ENCODE data around the gene CFTR.

Gene CFTR

GRCh38 chr7:117685795-117686194 is 206.0 kb downstream of the CFTR start:
- Histone ChIP-seq H3K9me3 (replicated peaks; ENCODE audit: insufficient read depth, low read length) (no peaks in the 10 kb centered on the region), H4K20me1 (ENCODE audit: insufficient read depth, low read length) (no peaks in the 10 kb centered on the region), H3F3A (ENCODE audit: insufficient read depth, low read length) (no peaks in the 10 kb centered on the region), H3K4me3 (ENCODE audit: low read length) (no peak overlapping the region), H3K4me1 (ENCODE audit: low read length) (no peaks in the 10 kb centered on the region), H3K4me2 (ENCODE audit: low read depth, low read length) (no peak overlapping the region), H3K27ac (ENCODE audit: low read length) (no peak overlapping the region), H3K27me3 (replicated peaks; ENCODE audit: insufficient read depth, low read length) (no peaks in the 10 kb centered on the region), H3K36me3 (replicated peaks; ENCODE audit: insufficient read depth, low read length) (no peaks in the 10 kb centered on the region), H2AFZ (ENCODE audit: low read length) (no peak overlapping the region), H3K79me2 (ENCODE audit: low read length) (no peaks in the 10 kb centered on the region), H3K9me2 (replicated peaks; ENCODE audit: insufficient read depth, low read length) (no peaks in the 10 kb centered on the region), H3K9ac (ENCODE audit: low read length) (no peak overlapping the region)
- no peak for TF ChIP-seq CTCF (IDR thresholded peaks at IDR 0.05; ENCODE audit: low read length)
- no peak for TF ChIP-seq EZH2phosphoT487 (IDR thresholded peaks at IDR 0.05; ENCODE audit: low read length)
- TF ChIP-seq EZH2 (optimal IDR thresholded peaks at IDR 0.05; ENCODE audit: low read depth, low read length): no peak
- DNase-seq: no peak

- no peak for DNase-seq
- Histone ChIP-seq H2AFZ (ENCODE audit: low read length) (no peak overlapping the region), H3K36me3 (replicated peaks; ENCODE audit: insufficient read depth, low read length) (no peaks in the 10 kb centered on the region)
Measured at GRCh38 chr7:117686311-117686935, 206.6 kb downstream of the CFTR start.

GRCh38 chr7:117688126-117688525 is 208.3 kb downstream of the CFTR start:
- H3K9me3 ChIP-seq (replicated peaks; ENCODE audit: insufficient read depth, low read length): no peaks in the 10 kb centered on the region

More at GRCh38 chr7:117686311-117686935, 206.6 kb downstream of the CFTR start:
- H3K4me1 ChIP-seq (ENCODE audit: low read length): no peaks in the 10 kb centered on the region
- H3K9me2 ChIP-seq (replicated peaks; ENCODE audit: insufficient read depth, low read length): no peaks in the 10 kb centered on the region
- H3K9ac ChIP-seq (ENCODE audit: low read length): no peak overlapping the region
- no peaks in the 10 kb centered on the region for H3F3A ChIP-seq (ENCODE audit: insufficient read depth, low read length)
- H3K9me3 ChIP-seq (replicated peaks; ENCODE audit: insufficient read depth, low read length): no peaks in the 10 kb centered on the region
- no peaks in the 10 kb centered on the region for H3K79me2 ChIP-seq (ENCODE audit: low read length)
- H3K4me2 ChIP-seq (ENCODE audit: low read depth, low read length): no peak overlapping the region
- no peaks in the 10 kb centered on the region for H3K27me3 ChIP-seq (replicated peaks; ENCODE audit: insufficient read depth, low read length)
- H3K27ac ChIP-seq (ENCODE audit: low read length): no peak overlapping the region
- no peak for TF ChIP-seq EZH2phosphoT487 (IDR thresholded peaks at IDR 0.05; ENCODE audit: low read length)
- no peak overlapping the region for H3K4me3 ChIP-seq (ENCODE audit: low read length)
- no peaks in the 10 kb centered on the region for H4K20me1 ChIP-seq (ENCODE audit: insufficient read depth, low read length)

More at GRCh38 chr7:117688126-117688525, 208.3 kb downstream of the CFTR start:
- Histone ChIP-seq H3K4me2 (ENCODE audit: low read depth, low read length) (no peak overlapping the region), H3K27ac (ENCODE audit: low read length) (no peak overlapping the region), H4K20me1 (ENCODE audit: insufficient read depth, low read length) (no peaks in the 10 kb centered on the region), H2AFZ (ENCODE audit: low read length) (no peak overlapping the region), H3K36me3 (replicated peaks; ENCODE audit: insufficient read depth, low read length) (no peaks in the 10 kb centered on the region), H3K79me2 (ENCODE audit: low read length) (no peaks in the 10 kb centered on the region), H3K4me1 (ENCODE audit: low read length) (no peaks in the 10 kb centered on the region), H3K9me2 (replicated peaks; ENCODE audit: insufficient read depth, low read length) (no peaks in the 10 kb centered on the region), H3K9ac (ENCODE audit: low read length) (no peak overlapping the region), H3K4me3 (ENCODE audit: low read length) (no peak overlapping the region), H3F3A (ENCODE audit: insufficient read depth, low read length) (no peaks in the 10 kb centered on the region), H3K27me3 (replicated peaks; ENCODE audit: insufficient read depth, low read length) (no peaks in the 10 kb centered on the region)
- TF ChIP-seq CTCF (IDR thresholded peaks at IDR 0.05; ENCODE audit: low read length) (no peak), EZH2 (optimal IDR thresholded peaks at IDR 0.05; ENCODE audit: low read depth, low read length) (no peak), EZH2phosphoT487 (IDR thresholded peaks at IDR 0.05; ENCODE audit: low read length) (no peak)
- DNase-seq: no peak
